Measurements from ENCODE around the gene FAM219B. TPM values are rescaled to one million over a fixed set of nuclear protein-coding genes. Genes with fewer than 3 reads are reported as not detected.
A peak's percentile ranks its signal among the peaks of the same experiment; 100 is the strongest.
"Not testable (repeated sequence)": the region's sequence is repeated elsewhere in the genome, so short reads cannot be mapped to it uniquely, and the experiment has no call there.

Gene FAM219B
- total and polyA plus RNA-seq, 7 donors: 16.6 to 65.0 (median 50.5) TPM

DNA sequence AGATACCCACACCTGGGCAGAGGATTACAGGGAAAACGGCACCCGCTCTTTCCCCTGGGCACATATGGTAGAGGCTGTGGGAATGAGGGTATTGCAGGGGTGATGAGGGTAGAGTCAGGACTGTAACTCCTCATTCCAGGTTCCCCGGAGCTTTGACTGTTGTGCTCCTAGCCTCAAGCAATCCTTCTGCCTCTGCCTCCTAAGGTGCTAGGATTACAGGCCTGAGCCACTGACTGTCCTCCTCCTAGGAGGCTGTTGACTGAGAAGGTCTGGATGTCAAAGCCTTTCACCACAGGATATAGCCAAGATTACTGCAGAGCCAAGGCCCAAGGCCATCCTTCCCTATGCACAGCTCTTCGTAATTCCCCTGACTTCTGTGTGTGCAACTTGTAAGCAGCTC, 17.9 kb downstream of the FAM219B start:
- H3K36me3 ChIP-seq: peaks cover 0 to 22% (median 6%) of the 10 kb centered on the region in 4 donors
- no peaks in the 10 kb centered on the region for H3K9me3 ChIP-seq
- H3K4me1 ChIP-seq: peaks cover 0 to 25% (median 19%) of the 10 kb centered on the region in 4 donors
- H3K4me3 ChIP-seq: no peak overlapping the region
- WGBS, 2 donors: 93 to 96% methylated on average over 4 of the region's 4 CpGs
- TF ChIP-seq, protein P1, sequence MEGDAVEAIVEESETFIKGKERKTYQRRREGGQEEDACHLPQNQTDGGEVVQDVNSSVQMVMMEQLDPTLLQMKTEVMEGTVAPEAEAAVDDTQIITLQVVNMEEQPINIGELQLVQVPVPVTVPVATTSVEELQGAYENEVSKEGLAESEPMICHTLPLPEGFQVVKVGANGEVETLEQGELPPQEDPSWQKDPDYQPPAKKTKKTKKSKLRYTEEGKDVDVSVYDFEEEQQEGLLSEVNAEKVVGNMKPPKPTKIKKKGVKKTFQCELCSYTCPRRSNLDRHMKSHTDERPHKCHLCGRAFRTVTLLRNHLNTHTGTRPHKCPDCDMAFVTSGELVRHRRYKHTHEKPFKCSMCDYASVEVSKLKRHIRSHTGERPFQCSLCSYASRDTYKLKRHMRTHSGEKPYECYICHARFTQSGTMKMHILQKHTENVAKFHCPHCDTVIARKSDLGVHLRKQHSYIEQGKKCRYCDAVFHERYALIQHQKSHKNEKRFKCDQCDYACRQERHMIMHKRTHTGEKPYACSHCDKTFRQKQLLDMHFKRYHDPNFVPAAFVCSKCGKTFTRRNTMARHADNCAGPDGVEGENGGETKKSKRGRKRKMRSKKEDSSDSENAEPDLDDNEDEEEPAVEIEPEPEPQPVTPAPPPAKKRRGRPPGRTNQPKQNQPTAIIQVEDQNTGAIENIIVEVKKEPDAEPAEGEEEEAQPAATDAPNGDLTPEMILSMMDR (IDR thresholded peaks at IDR 0.05): no peak
- TF ChIP-seq POLR2AphosphoS5 (IDR thresholded peaks at IDR 0.05) (no peak), EP300 (IDR thresholded peaks at IDR 0.05) (no peak), POLR2A (IDR thresholded peaks at IDR 0.05) (no peak)
- no peak for DNase-seq
- H3K27ac ChIP-seq: peak overlapping the region in 3 of 4 donors; percentile 82 to 87 (median 86)
- H3K27me3 ChIP-seq: no peaks in the 10 kb centered on the region
- intact Hi-C loops (cut with DNase I): no loop called here

DNA sequence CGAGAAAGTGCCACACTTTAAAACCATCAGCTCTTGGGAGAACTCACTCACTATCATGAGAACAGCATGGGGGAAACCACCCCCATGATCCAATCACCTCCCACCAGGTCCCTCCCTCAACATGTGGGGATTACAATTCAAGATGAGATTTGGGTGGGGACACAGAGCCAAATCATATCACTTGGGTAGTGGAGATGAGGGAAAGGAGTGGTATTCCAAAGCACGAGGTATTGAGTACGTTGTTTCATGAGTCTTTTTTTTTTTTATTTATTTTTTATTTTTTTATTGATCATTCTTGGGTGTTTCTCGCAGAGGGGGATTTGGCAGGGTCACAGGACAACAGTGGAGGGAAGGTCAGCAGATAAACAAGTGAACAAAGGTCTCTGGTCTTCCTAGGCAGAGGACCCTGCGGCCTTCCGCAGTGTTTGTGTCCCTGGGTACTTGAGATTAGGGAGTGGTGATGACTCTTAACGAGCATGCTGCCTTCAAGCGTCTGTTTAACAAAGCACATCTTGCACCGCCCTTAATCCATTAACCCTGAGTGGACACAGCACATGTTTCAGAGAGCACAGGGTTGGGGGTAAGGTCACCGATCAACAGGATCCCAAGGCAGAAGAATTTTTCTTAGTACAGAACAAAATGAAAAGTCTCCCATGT, 19.0 kb downstream of the FAM219B start:
- DNase-seq; intact Hi-C loops (cut with DNase I); H3K27me3 ChIP-seq; H3K9me3 ChIP-seq; H3K27ac ChIP-seq; H3K4me3 ChIP-seq: not testable (repeated sequence)
- Histone ChIP-seq H3K36me3 (peaks cover 0 to 11% (median 4%) of the 10 kb centered on the region in 4 donors), H3K4me1 (peaks cover 0 to 25% (median 19%) of the 10 kb centered on the region in 4 donors)
- WGBS, 2 donors: 72 to 85% methylated on average over 7 to 10 of the region's 10 CpGs

DNA sequence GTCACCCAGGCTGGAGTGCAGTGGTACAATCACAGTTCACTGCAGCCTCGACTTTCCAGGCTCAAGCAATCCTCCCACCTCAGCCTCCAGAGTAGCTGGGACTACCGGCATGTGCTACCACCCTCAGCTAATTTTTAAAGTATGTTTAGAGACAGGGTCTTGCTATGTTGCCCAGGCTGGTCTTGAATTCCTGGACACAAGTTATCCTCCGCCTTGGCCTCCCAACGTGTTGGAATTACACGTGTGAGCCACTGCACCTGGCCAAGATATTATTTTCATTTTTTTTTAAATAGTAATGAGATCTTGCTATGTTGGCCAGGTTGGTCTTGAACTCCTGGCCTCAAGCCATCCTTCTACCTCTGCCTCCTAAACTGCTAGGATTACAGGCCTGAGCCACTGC, 21.2 kb downstream of the FAM219B start:
- Histone ChIP-seq H3K4me1 (peaks cover 0 to 18% (median 13%) of the 10 kb centered on the region in 4 donors), H3K27ac (no peak overlapping the region), H3K36me3 (no peaks in the 10 kb centered on the region), H3K27me3 (no peaks in the 10 kb centered on the region), H3K9me3 (no peaks in the 10 kb centered on the region), H3K4me3 (no peak overlapping the region)
- 93 to 94% methylated on average over 5 of the region's 5 CpGs for WGBS, 2 donors
- no peak for TF ChIP-seq POLR2A (IDR thresholded peaks at IDR 0.05)
- TF ChIP-seq POLR2AphosphoS5 (IDR thresholded peaks at IDR 0.05): no peak
- TF ChIP-seq, protein P1 (IDR thresholded peaks at IDR 0.05): no peak
- TF ChIP-seq EP300 (IDR thresholded peaks at IDR 0.05): no peak
- no peak for DNase-seq
- intact Hi-C loops (cut with DNase I): no loop called here

DNA sequence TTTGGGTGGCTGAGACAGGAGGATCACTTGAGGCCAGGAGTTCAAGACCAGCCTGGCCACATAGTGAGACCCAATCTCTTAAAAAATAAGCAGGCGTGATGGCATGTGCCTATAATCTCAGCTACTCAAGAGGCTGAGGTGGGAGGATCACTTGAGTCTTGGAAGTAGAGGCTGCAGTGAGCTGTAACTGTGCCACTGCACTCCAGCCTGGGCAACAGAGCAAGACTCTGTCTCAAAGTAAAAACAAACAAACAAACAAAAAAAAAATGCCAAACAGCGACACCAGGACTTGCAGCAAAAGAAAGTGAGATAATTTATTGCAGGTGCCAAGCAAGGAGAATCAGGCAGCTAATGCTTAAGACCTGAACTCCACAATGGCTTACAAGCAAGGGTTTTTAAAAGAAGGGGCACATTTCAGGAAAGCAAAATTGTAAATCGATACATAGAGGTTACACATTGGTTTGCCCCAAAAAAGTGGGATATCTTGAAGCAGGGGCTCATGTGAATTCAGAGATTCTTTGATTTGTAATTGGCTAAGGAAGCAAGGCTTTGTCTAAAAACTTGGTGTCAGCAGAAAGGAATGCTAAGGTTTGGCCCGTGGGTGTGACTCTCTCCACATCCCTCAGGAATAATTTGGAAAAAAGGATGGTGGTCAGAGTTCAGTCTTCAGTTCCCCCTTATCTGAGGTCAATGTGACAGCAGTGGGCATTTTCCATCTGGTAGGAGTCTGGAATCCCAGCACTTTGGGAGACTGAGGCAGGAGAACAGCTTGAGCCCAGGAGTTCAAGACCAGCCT, 22.0 kb downstream of the FAM219B start:
- no peaks in the 10 kb centered on the region for H3K36me3 ChIP-seq
- DNase-seq: no peak
- H3K9me3 ChIP-seq: no peaks in the 10 kb centered on the region
- intact Hi-C loops (cut with DNase I): no loop called here
- WGBS, 2 donors: 88% methylated on average over 4 of the region's 4 CpGs
- H3K4me3 ChIP-seq: no peak overlapping the region
- TF ChIP-seq POLR2A (IDR thresholded peaks at IDR 0.05) (no peak), POLR2AphosphoS5 (IDR thresholded peaks at IDR 0.05) (no peak), EP300 (IDR thresholded peaks at IDR 0.05) (no peak)
- TF ChIP-seq, protein P1 (IDR thresholded peaks at IDR 0.05): no peak
- H3K27ac ChIP-seq: no peak overlapping the region
- peaks cover 0 to 13% (median 10%) of the 10 kb centered on the region in 4 donors for H3K4me1 ChIP-seq
- no peaks in the 10 kb centered on the region for H3K27me3 ChIP-seq

DNA sequence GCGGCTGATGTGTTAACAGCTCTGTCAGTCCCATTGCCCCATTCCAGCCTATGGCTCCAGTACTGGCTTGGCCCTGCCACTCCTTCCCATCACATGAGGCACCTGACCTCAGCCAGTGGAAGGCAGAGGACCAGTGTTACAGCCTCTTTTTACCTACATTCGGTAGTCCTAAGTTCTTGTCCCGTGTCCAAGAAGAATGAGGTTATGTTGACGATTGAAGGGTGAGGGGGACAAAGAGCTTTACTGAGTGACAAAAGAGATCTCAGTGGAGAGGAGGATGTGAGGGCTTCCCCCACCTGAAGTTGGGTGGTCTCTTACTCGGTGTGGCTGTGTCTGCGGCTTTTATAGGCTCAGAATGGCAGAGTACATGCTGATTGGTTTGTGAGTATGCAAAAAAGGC, 24.1 kb downstream of the FAM219B start:
- Histone ChIP-seq H3K4me3 (no peak overlapping the region), H3K27me3 (no peaks in the 10 kb centered on the region), H3K36me3 (no peaks in the 10 kb centered on the region), H3K4me1 (no peaks in the 10 kb centered on the region), H3K9me3 (no peaks in the 10 kb centered on the region), H3K27ac (no peak overlapping the region)
- 96% methylated on average over 6 of the region's 6 CpGs for WGBS, 2 donors
- intact Hi-C loops (cut with DNase I): no loop called here
- no peak for DNase-seq
- TF ChIP-seq, protein P1 (IDR thresholded peaks at IDR 0.05): no peak
- TF ChIP-seq POLR2AphosphoS5 (IDR thresholded peaks at IDR 0.05) (no peak), POLR2A (IDR thresholded peaks at IDR 0.05) (no peak), EP300 (IDR thresholded peaks at IDR 0.05) (no peak)
